Fibroblast of lung (primary cell): ENCODE data around the gene VPS13D.

ENCODE experiments used
- EZH2 ChIP-seq: IDR thresholded peaks from 2 replicates; pipeline ENCODE4 v1.5.1; 2012; ENCODE audit warnings: low read length, control low read depth, mild to moderate bottlenecking; ENCODE audit errors: missing control alignments
- TF ChIP-seq, protein P1 (sequence below), 2 donors: IDR thresholded peaks in 1 of 2; conservative IDR thresholded peaks in 1 of 2; 1 replicate in 1 of 2; 2 replicates in 1 of 2; pipeline ENCODE4 v1.5.1; 2011 to 2012; ENCODE audit warnings: low read length in 2 of 2, control low read depth in 1 of 2, inconsistent platforms in 1 of 2, low read depth in 1 of 2, mild to moderate bottlenecking in 1 of 2

DNA sequence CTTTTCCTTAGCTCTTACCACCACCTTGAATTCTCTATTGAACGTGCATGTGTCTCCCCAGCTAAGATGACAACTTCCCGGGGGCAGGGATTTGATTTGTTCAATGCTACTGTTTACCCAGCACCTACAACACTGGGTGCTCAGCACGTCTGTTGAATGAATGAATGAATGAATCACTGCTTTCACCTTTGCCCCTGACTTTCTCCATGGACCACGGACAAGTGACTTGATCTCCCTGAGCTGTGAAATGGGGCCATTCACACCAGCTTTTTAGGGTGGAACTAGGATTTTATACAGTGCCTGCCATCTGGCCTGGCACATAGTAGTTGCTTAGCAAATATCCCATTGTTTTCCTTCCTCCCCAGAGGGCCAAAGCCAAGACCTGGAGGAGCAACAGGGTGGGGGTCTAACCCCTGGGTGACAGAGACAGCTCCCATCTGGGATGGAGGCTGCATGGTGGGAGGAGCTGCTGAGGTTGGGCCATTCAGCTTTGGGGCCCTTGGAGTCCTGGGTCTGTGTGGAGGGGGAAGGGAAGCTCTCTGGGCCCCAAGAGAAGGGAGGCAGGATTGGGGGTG lies 47.3 kb upstream of the VPS13D start:
- TF ChIP-seq, protein P1, sequence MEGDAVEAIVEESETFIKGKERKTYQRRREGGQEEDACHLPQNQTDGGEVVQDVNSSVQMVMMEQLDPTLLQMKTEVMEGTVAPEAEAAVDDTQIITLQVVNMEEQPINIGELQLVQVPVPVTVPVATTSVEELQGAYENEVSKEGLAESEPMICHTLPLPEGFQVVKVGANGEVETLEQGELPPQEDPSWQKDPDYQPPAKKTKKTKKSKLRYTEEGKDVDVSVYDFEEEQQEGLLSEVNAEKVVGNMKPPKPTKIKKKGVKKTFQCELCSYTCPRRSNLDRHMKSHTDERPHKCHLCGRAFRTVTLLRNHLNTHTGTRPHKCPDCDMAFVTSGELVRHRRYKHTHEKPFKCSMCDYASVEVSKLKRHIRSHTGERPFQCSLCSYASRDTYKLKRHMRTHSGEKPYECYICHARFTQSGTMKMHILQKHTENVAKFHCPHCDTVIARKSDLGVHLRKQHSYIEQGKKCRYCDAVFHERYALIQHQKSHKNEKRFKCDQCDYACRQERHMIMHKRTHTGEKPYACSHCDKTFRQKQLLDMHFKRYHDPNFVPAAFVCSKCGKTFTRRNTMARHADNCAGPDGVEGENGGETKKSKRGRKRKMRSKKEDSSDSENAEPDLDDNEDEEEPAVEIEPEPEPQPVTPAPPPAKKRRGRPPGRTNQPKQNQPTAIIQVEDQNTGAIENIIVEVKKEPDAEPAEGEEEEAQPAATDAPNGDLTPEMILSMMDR (conservative IDR thresholded peaks at IDR 0.05 in 1 of 2, IDR thresholded peaks at IDR 0.05 in 1 of 2; ENCODE audit: low read depth in 1 of 2, low read length in 2 of 2) = no peak
- TF ChIP-seq EZH2 = no peak
